Measurements from ENCODE around the gene FGA.

FGA gene

DNA sequence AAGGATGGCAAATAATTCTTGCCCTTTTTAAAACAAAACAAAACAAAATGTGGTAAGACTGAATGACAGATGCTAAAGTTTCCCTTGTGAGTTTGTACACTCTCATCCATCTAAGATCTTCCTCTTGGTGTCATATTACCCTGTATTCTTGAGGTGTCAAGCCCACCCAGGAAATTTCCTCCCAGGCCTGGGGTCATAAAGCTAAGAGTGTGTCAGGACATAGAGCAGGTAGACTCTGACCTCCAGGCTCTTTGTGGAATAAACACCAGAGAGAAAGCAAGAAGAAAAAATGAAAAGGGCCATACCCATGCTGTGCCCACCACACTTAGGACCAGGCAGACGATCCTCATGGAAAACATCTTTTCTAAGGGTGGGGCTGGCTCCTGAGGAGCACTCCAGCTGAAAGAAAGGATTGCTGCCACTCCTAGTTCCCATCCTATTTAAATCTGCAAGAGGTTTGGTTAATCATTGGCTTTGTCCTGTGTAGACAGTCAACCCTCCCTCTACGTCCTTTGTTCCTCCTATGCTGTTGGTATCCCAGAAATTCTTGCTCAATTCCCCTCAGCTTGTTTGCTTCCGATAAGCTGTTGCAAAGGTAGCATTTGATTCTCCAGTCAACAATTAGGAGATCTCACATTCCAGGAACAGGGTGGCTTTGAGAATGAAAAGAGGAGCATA is at the start of gene FGA:
Gene FGA (minus strand): TSS at position 414 of the 678 bp plus-strand sequence. CDS start 55 bp downstream, at position 359.
- DNase-seq = no peak

DNA sequence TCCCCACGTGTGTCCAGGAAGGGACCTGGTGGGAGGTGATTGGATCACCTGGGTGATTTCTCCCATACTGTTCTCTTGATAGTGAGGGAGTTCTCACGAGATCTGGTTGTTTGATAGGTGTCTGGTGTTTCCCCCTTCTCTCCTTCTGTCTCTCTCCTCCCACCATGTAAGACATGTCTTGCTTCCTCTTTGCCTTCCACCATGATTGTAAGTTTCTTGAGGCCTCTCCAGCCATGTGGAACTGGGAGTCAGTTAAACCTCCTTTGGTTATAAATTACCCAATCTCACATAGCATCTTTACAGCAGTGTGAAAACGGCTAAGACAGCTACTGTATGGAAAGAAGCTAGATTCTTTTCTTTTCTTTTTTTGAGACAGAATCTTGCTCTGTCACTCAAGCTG is 43.5 kb upstream of the FGA start:
- DNase-seq = no peak

DNA sequence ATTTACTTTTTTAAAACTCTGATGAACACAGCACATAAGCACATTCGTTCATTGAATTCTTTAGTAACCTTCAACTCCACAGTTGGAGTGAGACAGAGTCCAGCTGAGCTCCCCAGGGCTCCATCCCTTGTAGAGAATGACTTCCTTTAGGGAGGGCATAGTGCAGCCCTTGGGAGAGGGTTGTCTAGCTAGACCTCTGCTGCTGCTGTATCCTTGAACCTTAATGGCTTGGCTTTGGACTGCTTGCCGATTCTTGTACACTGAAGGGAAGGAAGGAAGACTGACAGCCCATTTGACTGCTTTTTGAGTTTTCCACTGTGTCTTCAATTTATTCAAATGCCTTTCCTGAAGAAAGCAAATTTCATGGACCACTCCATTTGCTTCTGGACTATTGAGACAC is 41.3 kb upstream of the FGA start:
- no peak for DNase-seq

DNA sequence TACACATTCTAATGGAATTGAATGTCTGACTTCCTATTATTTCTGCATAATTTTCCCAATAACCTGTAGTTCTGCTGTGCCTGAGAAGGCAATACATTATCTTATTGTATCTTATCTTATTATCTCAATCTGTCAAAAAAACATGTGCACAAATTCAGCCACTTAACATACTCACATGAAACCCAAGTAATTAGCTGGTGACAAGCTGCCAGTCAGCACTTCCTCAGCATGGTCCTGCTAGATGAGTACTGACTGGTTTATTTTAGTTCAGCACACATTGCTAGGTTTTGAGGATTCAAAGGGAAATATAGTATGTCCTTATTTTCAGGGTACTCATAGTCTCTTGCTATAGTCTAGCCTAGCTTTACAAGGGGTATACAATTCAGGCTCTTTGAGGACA is 39.8 kb upstream of the FGA start:
- DNase-seq = no peak

DNA sequence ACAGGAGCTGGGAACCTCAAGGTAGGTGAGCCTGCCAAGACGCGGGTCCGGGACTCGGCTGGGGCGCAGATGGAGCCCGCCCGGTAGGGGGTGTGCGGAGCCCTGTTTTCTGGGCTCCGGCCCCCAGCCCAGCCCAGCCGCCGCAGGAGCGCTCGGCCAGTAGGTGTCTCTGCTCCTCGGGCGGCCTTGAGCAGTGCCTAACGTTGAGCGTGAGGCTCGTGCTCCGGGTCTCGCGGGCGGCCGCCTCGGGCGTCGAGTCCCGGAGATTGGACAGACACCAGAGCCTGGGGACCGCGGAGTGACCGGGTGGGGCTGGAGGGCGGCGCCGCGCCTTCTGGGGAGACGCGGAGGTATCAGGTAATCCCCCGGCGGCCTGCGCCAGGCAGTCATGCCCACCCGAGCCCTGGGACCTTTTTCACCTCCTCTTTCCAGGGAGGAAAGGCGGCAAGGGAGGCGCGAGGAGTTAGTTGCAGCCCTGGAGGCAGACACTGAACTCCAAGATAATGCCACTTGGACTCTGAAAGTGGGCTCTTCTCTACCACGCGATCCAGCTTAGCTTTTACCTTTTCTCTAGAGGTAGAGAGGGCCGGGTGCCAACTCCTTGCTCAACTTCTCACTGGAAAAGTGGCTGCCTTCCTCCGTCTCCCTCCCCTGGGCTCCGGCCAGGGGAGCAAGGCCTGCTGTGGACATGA is 36.4 kb upstream of the FGA start:
- DNase-seq = peak; percentile 87

DNA sequence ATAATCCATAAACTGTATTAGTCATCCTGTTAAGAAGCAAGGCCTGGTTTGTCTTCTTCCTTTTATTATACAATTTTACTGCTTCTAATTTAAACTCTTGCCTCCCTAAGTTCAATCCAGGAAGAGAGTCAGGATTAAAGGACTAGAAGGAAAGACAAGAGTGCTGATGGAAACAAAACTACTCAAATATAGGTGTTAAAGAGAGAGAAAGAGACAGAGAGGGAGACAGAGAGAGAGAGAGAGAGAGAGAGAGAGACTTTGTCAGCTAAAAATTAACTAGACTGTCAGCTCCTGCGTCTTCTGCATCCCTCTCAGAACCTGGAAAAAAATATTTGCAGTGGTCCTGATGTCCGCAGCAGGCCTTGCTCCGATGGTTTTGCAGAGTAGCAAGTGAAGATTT is 35.4 kb upstream of the FGA start:
- DNase-seq = no peak

DNA sequence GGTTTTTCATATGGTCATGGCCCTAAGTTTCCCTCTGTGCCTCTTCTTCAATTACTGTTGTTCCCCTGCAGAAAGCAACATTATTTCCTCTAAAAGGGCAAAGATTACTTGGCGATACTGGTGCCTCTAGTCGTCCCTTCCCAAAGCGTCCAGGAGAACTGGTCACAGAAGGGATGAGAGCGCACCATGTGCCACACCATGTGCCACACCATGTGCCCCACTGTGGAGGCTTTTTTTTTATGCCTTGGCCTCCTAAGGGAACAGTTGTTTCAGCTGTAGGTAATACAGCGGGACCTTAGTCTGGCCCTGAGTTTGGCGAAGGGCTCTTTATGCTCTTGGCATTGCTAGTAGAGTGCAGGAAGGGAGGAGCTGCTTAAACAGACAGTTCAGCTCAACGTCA is 33.5 kb upstream of the FGA start:
- DNase-seq = no peak

DNA sequence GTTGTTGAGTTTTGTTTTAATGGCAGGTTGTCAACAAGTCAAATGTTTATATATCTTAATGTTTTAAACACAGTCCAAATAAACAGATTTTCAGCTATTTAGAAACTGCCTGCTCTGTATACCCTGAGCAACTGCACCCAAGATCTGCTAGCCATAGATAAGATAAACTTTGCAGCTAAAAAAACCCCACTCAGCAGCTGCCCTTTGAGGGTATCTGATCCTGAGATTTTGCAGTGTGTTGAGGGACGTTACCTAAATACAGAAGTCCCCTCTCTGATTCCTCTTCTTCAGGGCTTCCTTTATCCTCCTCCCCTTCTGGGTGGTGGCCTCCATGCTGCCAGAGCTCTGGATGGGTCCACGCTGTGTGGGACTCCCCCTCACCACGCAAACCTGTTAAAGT is 32.9 kb upstream of the FGA start:
- DNase-seq = peak; percentile 54

DNA sequence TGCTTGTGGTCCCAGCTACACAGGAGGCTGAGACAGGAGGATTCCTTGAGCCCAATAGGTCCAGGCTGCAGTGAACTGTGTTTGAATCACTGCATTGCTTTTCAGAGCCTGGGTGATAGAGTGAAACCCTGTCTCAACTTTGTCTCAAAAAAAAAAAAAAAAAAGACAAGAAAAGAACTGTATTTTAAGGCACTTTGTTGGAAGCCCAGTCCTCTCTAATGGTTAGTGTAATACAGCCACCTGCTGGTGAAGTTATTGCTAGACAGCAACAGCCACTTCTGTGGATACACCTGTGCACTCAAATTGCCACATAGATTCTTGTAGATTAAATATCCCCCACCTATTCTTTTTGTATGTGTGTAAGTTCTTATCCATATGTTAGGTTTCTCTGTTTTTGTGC is 32.1 kb upstream of the FGA start:
- peak; percentile 77 for DNase-seq

DNA sequence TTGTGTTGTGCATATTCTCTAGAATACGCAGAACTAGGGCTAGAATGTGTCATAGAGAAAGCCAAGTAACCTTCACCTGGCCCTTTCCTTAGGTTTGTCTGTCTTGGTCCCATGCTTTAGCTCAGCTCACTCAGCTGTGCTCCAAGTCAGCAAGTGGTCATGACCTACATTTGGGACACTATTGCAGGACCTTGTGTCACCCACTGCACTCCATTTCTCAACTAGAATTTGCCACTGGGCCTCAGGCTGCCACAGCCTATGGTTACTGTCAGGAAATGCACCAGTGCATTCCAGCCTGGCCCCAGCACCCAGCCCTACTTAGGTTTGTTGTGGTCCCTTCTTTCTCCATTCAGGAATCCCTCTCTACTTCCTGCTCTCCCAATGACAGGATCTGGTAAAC is 29.6 kb upstream of the FGA start:
- DNase-seq = no peak

DNA sequence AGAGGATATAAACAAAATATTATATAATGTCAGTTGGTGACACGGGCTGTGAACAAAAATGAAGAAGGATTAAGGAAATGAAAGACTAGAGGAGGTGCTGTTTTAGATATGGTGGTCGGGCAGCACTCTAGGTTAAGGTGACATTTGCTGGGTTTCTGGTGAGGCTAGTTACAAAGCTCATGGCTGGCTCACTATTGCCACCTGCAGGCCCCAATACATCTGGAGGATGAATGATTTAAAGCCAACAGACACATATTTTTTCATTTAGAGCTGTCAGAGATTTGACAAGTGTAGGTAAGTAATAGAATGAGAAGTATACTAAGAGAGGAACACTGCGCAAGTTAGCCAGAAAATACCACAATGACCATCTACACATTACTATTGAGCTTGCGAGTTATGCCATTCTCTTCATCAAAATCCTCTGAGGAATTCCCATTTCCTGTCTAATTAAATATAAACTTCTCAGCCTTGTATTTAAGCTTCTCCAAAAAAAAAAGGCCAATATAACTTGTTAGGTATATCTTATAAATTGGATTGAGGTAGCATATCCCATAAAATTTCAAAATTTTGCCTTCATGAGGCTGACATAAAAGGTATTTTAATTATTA is 28.3 kb upstream of the FGA start:
- DNase-seq = peak; percentile 81

DNA sequence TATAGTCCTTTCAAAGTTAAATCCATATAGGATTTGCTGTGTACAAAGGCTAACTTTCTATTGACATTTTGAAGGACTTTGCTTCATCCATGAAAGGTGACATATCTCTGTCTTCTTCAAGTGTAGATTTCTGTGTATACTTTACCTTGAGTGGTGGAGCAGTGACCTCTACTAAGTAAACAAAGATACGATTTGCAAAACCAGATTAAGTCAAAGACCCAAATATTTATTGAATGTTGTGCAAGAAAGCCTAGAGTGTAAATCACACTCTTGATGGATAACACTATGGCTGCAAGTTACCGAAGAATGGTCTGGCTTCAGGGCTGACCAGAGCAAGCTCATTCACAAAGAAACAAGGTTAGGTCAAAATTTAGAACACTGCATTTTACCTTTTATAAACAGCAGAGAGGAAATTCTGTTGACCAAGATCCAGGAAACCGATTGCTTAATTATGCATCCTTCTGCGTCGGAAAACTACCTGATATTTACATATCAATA is 27.3 kb upstream of the FGA start:
- no peak for DNase-seq

DNA sequence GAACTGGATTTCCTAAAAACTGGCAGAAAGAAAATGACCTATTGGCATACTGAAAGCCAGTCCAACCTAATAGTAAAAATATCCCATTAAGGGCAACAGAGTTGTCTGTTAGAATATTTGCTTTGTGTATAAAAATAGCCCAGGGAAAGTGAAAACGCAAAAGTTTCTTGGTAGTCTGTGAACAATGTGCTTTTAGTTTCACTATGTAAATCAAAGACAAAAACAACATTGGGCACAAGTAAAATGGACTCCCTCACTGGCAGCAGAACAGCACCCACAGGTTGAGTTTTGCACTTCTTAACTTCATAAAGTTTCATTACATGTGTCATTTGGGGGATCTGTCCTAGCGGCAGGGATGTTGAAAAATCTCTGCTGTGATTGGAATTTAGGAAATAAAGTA is 26.2 kb upstream of the FGA start:
- no peak for DNase-seq

DNA sequence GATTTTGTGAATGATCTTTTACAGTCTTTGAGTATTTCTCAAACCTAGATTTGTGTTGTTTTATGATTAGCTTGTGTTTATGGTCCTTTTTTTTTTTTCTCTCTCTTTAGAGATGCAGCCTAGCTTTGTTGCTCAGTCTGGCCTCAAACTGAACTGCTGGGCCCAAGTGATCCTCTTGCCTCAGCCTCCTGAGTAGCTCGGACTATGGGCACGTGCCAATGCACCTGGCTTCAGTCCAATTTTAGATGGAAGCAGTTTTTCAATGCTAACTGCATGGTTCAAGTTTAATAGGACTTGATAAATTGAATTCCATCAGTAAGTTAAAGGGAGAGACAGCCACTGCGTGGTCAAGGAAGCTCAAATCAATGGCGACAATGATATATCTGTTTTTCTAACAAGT is 25.7 kb upstream of the FGA start:
- no peak for DNase-seq

DNA sequence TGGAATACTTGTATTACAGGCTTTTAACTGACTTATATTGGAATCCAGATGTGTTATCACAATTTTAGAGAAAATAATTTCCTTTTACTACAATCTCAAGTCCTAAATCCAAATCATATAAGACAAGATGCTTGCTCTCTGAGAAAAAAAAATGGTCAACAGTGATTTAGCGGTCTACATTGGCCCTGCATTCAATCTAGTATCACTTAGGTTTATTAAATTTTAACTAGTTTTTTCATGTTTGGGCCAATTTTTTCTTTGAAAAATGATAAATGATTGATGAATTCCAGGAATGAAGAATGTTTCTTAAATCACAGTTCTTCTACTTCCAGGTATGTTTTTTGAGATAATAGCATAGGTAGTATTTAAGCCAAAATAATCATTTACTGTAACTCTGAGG is 24.7 kb upstream of the FGA start:
- no peak for DNase-seq

DNA sequence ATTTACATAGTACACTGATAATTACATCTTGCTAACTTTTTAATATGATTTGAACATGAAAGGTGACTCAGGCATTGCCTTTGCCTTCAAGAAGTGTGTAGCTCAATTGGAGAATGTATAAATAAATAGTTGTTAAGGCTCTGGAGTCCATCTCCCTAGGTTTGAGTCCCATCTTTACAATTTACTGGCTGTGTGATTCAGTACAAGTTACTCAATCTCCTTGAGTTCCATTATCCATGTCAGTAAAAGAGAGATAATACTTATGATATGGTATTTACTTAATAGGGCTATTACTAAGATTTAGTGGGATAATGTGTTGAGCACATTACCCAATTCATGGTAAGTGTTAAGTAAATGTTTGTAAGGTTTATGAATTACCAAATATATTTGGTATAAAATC is 23.8 kb upstream of the FGA start:
- DNase-seq = no peak

DNA sequence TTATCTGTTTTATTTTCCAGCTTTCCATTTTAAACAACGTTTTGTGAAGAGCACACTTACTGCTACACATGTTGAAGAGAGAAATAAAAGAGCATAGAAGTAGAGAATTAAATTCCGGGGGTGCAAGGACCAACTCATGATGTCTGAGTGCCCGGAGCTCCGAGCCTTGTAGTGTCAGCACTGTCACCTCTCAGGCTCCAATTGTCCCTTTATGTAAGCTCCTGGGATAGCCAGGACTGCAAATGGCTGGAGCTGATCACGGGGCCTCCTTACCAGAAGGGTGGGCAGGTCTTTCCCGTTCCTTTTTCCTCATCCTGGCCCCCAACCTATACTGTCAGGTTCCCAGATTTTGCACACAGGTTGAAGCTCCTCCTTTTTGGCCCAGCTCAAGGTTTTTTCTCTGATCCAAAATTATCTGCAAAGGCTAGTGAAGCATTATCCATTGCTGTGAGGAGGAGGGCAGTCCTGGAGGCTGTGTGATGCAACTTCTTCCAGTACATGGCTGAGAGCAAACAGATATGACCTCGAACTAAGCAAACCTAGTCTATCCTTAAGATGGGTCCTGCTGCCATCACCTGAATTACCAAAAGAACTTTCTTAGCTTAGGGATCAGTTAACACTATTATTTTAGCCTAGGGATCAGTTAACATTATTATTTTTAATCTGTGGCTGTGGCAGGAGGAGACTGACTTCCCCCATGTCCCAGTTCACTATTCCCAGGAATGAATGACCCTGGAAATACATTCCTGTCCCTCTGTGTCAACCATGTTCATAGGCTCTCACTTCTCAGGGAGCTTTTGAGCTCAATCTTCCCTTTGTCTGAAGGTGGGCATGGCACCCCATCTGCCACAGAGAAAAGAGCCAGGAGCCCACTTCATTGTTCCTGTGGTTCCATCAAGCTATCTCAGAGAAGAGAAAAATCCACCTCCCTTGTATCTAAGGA is 22.2 kb upstream of the FGA start, which contains the start of gene FGG:
Gene FGG (minus strand): TSS at position 185 of the 943 bp plus-strand sequence. CDS start 47 bp downstream, at position 138.
- no peak for DNase-seq

DNA sequence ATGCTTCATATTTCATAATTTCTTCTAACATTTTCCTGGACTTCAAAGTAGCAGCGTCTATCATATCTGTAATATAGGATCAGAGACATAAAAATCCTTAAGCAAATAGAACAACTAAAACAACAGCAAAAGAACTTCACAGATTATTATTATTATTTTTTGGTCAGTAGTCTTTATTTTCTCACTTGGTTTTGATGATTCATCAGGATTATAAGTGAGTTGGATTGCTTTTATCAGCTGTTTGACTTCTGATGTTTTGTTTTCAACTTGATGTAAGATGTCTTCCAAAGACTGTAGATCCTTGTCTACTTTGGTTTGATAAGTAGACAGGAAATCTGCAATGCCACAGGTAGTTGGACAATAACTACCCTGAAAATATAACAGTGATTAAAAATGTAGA is 21.3 kb upstream of the FGA start:
- DNase-seq = no peak

DNA sequence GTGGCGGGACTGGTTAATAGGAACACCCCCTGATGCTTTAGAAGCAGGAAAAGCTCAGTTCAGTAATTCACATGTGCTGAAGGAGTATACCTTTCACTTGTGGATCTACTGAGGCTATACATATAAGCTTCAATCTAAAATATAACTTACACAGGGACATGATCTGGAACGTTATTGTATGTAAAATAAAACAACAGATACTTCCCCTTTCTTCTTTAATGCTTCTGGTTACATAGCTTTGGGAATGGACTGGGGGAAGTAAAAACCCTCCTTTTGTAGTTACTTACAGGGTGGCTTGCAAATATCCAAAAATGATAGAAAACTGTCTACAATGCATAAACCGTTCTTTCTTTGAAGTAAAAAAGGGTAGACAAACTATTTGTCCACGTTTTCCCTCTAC is 20.0 kb upstream of the FGA start:
- DNase-seq = peak; percentile 30

DNA sequence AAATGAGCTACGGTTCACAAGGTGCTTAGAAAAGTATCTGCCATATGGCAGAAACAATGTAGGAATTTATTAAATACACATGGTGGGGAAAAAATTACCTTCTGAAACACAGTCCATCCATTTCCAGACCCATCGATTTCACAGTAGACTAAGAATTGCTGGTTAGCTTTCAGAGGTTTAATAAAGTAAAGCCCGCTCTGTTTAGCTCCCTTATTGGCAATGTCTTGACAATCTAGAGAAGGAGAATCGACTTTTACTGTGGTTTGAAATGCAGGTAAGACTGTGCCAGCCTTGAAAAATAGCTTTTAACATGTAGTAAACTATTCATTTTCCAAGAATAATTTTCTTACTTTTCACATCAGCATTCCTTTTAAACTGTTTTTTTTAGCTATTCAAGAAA is 19.0 kb upstream of the FGA start:
- DNase-seq = no peak

DNA sequence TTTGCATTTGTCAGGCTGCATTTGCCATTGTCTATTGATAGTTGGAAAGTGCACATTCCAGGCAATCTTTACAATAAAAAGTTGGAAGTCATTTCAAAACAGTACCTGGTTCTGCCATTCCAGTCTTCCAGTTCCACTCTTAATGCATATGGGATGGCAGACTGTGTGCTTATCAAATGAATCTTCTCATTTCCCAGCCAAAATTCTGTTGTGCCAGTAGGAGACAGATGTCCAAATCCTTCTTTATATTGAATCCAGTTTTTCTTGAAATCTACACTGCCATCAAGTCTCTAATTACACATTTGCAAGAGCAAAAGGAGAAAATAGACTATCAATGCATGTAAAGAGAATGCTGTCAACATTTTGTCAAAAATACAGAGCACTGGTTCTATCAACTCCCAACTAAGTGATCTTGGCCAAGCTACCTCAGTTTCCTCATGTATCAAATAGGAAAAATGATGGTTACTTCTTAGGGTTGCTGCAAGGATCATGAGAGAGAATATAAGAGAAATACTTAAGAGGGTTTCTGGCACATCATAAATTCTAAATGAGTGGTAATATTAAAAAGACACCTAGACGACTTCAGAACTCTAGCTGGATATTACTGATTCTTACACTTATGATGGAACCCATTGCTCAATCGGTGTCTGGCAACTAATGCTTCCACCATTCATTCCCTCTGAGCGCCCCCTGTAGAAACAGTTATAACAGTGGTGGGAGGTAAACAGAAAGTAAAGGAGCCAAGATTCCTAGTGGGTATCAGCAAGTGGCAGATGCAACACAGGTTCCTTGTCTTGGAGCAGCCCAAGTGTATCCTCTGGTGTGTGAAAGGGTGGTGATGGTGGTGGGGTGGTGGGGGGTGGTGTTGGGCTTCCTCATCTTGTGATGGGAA is 18.1 kb upstream of the FGA start:
- DNase-seq = no peak

All from hematopoietic multipotent progenitor cell treated with erythropoietin and hydrocortisone succinate and interleukin-3 and kit ligand, for 4 days (in vitro differentiated cells).